Aorta (tissue), 5 donors: Measurements from ENCODE around the gene GJA5. TPM values are rescaled to one million over a fixed set of nuclear protein-coding genes. Genes with fewer than 3 reads are reported as not detected.

Source experiments
- ATAC-seq: fragments of 200-7000 bp; cut with Tn5 transposase; one replicate; pipeline ENCODE4 v1.9.1; 2022; ENCODE audit warnings: moderate library complexity; ENCODE audit not compliant: low FRiP score
- DNase-seq, 2 donors: peaks; one replicate each; pipeline ENCODE4 v3.0.0-alpha.2; 2020
- H3K27ac ChIP-seq, 2 donors: one replicate each; pipeline ENCODE4 v1.5.1; 2013; ENCODE audit warnings: low read length in 2 of 2, mild to moderate bottlenecking in 2 of 2, moderate library complexity in 2 of 2, control low read depth in 1 of 2, inconsistent platforms in 1 of 2, low read depth in 1 of 2
- H3K27me3 ChIP-seq, 2 donors: one replicate each; pipeline ENCODE4 v1.6.1; 2013; ENCODE audit warnings: control low read depth in 1 of 2, low read length in 1 of 2, mild to moderate bottlenecking in 1 of 2, moderate library complexity in 1 of 2; ENCODE audit not compliant: insufficient read depth in 2 of 2, control insufficient read depth in 1 of 2
- H3K36me3 ChIP-seq, 2 donors: one replicate each; pipeline ENCODE4 v1.6.1; 2013; ENCODE audit warnings: control low read depth in 1 of 2, low read length in 1 of 2, mild to moderate bottlenecking in 1 of 2; ENCODE audit not compliant: insufficient read depth in 2 of 2, control insufficient read depth in 1 of 2
- H3K4me1 ChIP-seq, 2 donors: one replicate each; pipeline ENCODE4 v1.6.1; 2013; ENCODE audit warnings: low read length in 2 of 2, control low read depth in 1 of 2, mild to moderate bottlenecking in 1 of 2, moderate library complexity in 1 of 2; ENCODE audit not compliant: insufficient read depth in 2 of 2, control insufficient read depth in 1 of 2
- H3K4me3 ChIP-seq, 2 donors: one replicate each; pipeline ENCODE4 v1.5.1; 2013; ENCODE audit warnings: low read length in 2 of 2, control low read depth in 1 of 2, mild to moderate bottlenecking in 1 of 2
- H3K9me3 ChIP-seq: one replicate; pipeline ENCODE4 v1.6.1; 2013; ENCODE audit warnings: mild to moderate bottlenecking, low read length; ENCODE audit not compliant: control insufficient read depth
- WGBS, 2 donors: extraction: QIAGEN DNeasy Blood & Tissue Kit; methylation state at CpG; one replicate each; pipeline ENCODE4 v1.1.7; 2013; 5-methylcytosine and 5-hydroxymethylcytosine counted together
- intact Hi-C, 2 donors: fragments of 100-400 bp; cut with DNase I; formaldehyde crosslinking; loops; one replicate each; pipeline versions ENCODE4 v1.14.2 to v1.15.0; 2022
- polyA plus RNA-seq, 2 donors: library from polyadenylated mRNA; stranded (reverse); fragments of 200-250 nt; gene quantifications; one replicate each; pipeline ENCODE4 v1.2.3, GENCODE V29; 2013
- total RNA-seq, 2 donors: library from RNA; stranded (reverse); fragmentation: NEBNext Ultra II Directional; extraction: Animal tissue kit (Norgen Biotek cat#: 25700); gene quantifications; one replicate each; pipeline ENCODE4 v1.2.1, GENCODE V29; 2021
- donor health status: healthy with polysubstance abuse.
- donor health status: Bipolar disorder and iron deficiency.
- donor health status: DM: no; HTN: no; CAD: no.
- donor health status: DM: no; HTN: no; CAD: no.
- donor health status: DM: yes; HTN: yes; CAD: no.

The GJA5 gene
- total and polyA plus RNA-seq, 4 donors = 7.5 to 77.2 (median 38.3) TPM

DNA sequence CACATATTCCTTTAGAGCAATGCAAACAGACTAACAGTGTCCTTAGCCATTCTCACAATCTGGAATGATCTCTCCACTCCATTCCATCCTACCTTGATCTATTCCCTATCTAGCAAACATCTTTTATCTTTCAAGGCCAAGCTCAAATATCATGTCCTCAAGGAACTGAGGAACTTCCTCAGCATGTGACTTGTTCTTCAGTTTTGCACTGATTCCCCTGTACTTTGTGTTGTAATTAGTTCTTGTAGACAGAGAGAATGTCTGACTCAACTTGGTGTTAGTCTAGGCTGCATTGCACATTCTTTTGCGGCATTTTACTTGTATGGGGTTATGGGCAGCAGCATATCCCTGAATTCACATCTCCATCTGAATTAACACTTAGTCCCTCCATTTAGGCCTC, 31.5 kb upstream of the GJA5 start:
- DNase-seq = no peak
- Histone ChIP-seq H3K27ac (no peak overlapping the region), H3K36me3 (no peaks in the 10 kb centered on the region), H3K4me1 (no peaks in the 10 kb centered on the region), H3K4me3 (no peak overlapping the region), H3K27me3 (no peaks in the 10 kb centered on the region), H3K9me3 (peaks cover 1% of the 10 kb centered on the region)
- WGBS, 2 donors = 95 to 96% methylated on average over 1 of the region's 1 CpG
- intact Hi-C loops = no loop called here
- no peak for ATAC-seq

GRCh38 chr1:147787765-147788164, 27.4 kb upstream of the GJA5 start:
- 93 to 94% methylated on average over 2 of the region's 2 CpGs for WGBS, 2 donors
- no peak overlapping the region for H3K27ac ChIP-seq
- no peaks in the 10 kb centered on the region for H3K36me3 ChIP-seq
- ATAC-seq (no peak), DNase-seq (no peak)
- H3K27me3 ChIP-seq = no peaks in the 10 kb centered on the region
- peaks cover 1% of the 10 kb centered on the region for H3K9me3 ChIP-seq
- no peaks in the 10 kb centered on the region for H3K4me1 ChIP-seq
- intact Hi-C loops = no loop called here
- no peak overlapping the region for H3K4me3 ChIP-seq

DNA sequence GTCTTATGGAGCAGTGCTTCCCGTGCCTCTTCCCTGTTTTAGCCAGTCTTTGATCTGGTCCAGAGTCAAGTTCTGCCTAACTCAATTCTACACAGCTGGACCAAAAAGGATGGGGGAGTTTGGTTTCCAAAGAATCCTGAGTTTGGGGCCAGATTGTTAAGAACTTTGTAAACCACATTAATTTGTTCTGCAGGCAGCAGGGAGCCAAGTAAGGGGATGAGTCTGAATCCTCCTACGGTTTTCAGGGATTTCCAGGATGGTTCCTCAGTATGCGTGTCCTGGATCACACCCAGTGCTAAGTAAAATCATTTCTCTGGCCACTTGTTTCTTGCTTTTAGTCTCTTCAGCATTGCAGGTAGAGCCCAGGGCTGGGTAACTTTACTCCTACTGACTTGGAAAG, 26.1 kb upstream of the GJA5 start:
- Histone ChIP-seq H3K27me3 (no peaks in the 10 kb centered on the region), H3K27ac (no peak overlapping the region), H3K4me3 (no peak overlapping the region), H3K4me1 (peaks cover 0 to 5% of the 10 kb centered on the region in 2 donors), H3K36me3 (no peaks in the 10 kb centered on the region), H3K9me3 (no peaks in the 10 kb centered on the region)
- DNase-seq (no peak), ATAC-seq (no peak)
- intact Hi-C loops = no loop called here
- 68 to 76% methylated on average over 3 of the region's 3 CpGs for WGBS, 2 donors

GRCh38 chr1:147785794-147786506, 25.5 kb upstream of the GJA5 start:
- Histone ChIP-seq H3K9me3 (no peaks in the 10 kb centered on the region), H3K27ac (no peak overlapping the region), H3K27me3 (no peaks in the 10 kb centered on the region), H3K4me3 (no peak overlapping the region), H3K36me3 (no peaks in the 10 kb centered on the region), H3K4me1 (peaks cover 0 to 7% of the 10 kb centered on the region in 2 donors)
- DNase-seq (no peak), ATAC-seq (no peak)
- intact Hi-C loops = no loop called here
- 39 to 61% methylated on average over 7 of the region's 7 CpGs for WGBS, 2 donors

DNA sequence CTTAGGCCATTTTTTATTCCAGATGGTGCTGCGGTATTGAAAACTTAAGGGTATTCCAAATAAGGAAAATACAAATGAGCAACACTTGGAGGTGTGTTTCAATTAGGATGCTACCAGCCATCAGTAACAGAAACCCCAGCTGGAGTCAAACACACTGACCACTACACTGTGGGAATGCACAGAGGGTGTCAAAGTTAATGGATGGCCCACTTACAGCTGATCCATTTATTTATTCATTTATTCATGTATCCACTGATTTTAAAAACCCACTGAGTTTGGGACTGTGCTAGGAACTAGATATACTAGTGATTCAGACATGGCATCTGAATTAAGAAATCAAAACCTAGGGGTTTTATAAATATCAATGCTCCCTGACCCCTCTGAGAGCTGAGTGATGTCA, 24.5 kb upstream of the GJA5 start:
- peaks cover 0 to 9% of the 10 kb centered on the region in 2 donors for H3K4me1 ChIP-seq
- no peak overlapping the region for H3K4me3 ChIP-seq
- intact Hi-C loops = no loop called here
- no peaks in the 10 kb centered on the region for H3K36me3 ChIP-seq
- no peaks in the 10 kb centered on the region for H3K9me3 ChIP-seq
- 98 to 100% methylated on average over 1 of the region's 1 CpG for WGBS, 2 donors
- ATAC-seq = no peak
- DNase-seq = no peak
- no peaks in the 10 kb centered on the region for H3K27me3 ChIP-seq
- no peak overlapping the region for H3K27ac ChIP-seq

DNA sequence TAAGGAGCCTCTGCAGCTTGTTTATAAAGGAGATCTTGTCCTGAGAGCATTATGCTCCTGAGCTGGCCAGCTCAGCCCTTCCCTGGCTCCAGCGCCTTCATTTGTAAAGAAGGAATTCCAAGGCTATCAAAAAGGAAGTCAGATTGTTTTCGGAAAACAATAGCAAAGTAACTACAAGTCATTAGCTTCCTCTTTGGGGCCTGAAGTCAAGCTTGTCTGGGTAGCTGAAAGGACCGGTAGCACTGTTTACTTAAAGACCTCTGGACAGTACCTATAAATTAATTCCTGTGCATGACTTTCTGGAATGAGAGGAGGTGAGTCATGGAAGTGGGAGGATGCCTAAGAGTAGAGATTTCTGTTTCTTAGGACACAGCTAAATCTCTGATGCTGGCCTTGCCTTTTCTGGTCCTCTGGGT, 20.7 kb upstream of the GJA5 start:
- 36 to 40% methylated on average over 3 of the region's 3 CpGs for WGBS, 2 donors
- DNase-seq (no peak), ATAC-seq (no peak)
- H3K27ac ChIP-seq = peak overlapping the region; percentile 25 to 36
- intact Hi-C loops = no loop called here
- no peaks in the 10 kb centered on the region for H3K9me3 ChIP-seq
- H3K27me3 ChIP-seq = no peaks in the 10 kb centered on the region
- H3K4me3 ChIP-seq = no peak overlapping the region
- no peaks in the 10 kb centered on the region for H3K36me3 ChIP-seq
- peaks cover 4 to 9% of the 10 kb centered on the region in 2 donors for H3K4me1 ChIP-seq

DNA sequence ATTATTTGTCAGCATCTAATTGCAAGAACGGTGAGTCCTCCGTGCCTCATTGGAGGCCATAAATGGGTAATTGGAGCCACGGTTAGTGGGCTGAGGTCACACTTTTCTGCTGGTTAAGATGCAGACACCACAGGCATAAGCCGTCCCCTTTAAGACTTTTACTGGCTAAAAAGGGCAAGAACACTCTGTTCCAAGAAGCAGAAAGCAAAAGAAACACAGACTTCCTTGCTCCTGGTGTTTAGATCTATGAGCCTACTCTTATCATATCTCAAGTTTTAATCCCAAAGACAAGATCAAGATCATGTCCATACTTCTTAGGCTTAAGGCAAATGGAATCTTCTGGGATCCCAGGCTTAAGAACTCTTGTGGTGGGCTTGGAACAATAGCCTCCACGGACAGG, 17.3 kb upstream of the GJA5 start:
- Histone ChIP-seq H3K9me3 (no peaks in the 10 kb centered on the region), H3K4me1 (peaks cover 9 to 11% of the 10 kb centered on the region in 2 donors), H3K36me3 (no peaks in the 10 kb centered on the region), H3K27ac (peak overlapping the region; percentile 95 to 96), H3K27me3 (no peaks in the 10 kb centered on the region), H3K4me3 (no peak overlapping the region)
- intact Hi-C loops = no loop called here
- 15 to 16% methylated on average over 5 of the region's 5 CpGs for WGBS, 2 donors
- DNase-seq = no peak
- ATAC-seq = no peak

- H3K27ac ChIP-seq = peak overlapping the region; percentile 73 to 98
- H3K4me3 ChIP-seq = peak overlapping the region; percentile 84 to 86
- H3K36me3 ChIP-seq = no peaks in the 10 kb centered on the region
- H3K4me1 ChIP-seq = peaks cover 11 to 15% of the 10 kb centered on the region in 2 donors
- H3K27me3 ChIP-seq = no peaks in the 10 kb centered on the region
- peak; percentile 8 for ATAC-seq
- 30 to 39% methylated on average over 9 of the region's 9 CpGs for WGBS, 2 donors
- intact Hi-C loops = loop anchor here in 1 of 2 donors (5.0 kb wide), 1 partner anchor 114 kb away; no protein-coding TSS in a partner anchor
- no peak for DNase-seq
- no peaks in the 10 kb centered on the region for H3K9me3 ChIP-seq
Observed at GRCh38 chr1:147773215-147773715, 12.9 kb upstream of the GJA5 start.

- no peaks in the 10 kb centered on the region for H3K36me3 ChIP-seq
- ATAC-seq (peak; percentile 42), DNase-seq (no peak)
- no peaks in the 10 kb centered on the region for H3K9me3 ChIP-seq
- H3K27ac ChIP-seq = peak overlapping the region; percentile 73 to 91
- WGBS, 2 donors = 1 to 7% methylated on average over 4 of the region's 4 CpGs
- H3K4me1 ChIP-seq = peaks cover 11 to 12% of the 10 kb centered on the region in 2 donors
- H3K4me3 ChIP-seq = peak overlapping the region; percentile 84 to 86
- intact Hi-C loops = loop anchor here in 1 of 2 donors (5.0 kb wide), 1 partner anchor 115 kb away; no protein-coding TSS in a partner anchor
- H3K27me3 ChIP-seq = no peaks in the 10 kb centered on the region
Observed at GRCh38 chr1:147772570-147772969, 12.2 kb upstream of the GJA5 start.
